GM12891 (cell line): ENCODE results near the gene DOK5.

Experiments used
- POLR2A ChIP-seq: IDR thresholded peaks from 2 replicates; pipeline ENCODE4 v1.6.1; 2011; ENCODE audit warnings: low read depth, low read length, control low read depth
- POLR2AphosphoS5 ChIP-seq: IDR thresholded peaks from 2 replicates; pipeline ENCODE4 v1.6.1; 2011; ENCODE audit warnings: low read depth, low read length, control low read depth
- POU2F2 ChIP-seq: IDR thresholded peaks from 2 replicates; pipeline ENCODE4 v1.6.1; 2011; ENCODE audit warnings: low read depth, mild to moderate bottlenecking, control low read depth, low read length, moderate library complexity
- TAF1 ChIP-seq: IDR thresholded peaks from 2 replicates; pipeline ENCODE4 v1.6.1; 2011; ENCODE audit warnings: low read depth, low read length, control low read depth

- TF ChIP-seq POLR2A (no peak), POLR2AphosphoS5 (no peak), POU2F2 (no peak), TAF1 (no peak)
Measured at GRCh38 chr20:54466127-54466526, 9.3 kb upstream of the DOK5 start.
